HepG2 (cell line): ENCODE results near the gene PLXNA1. TPM values are rescaled to one million over a fixed set of nuclear protein-coding genes. Genes with fewer than 3 reads are reported as not detected.

Experiments
- ARID3A ChIP-seq: IDR thresholded peaks from 2 replicates; pipeline ENCODE4 v1.6.1; 2012; ENCODE audit warnings: low read depth, low read length, improper control_type of control experiment
- ATF1 ChIP-seq: IDR thresholded peaks from 2 replicates; pipeline ENCODE4 v1.6.1; 2016; ENCODE audit warnings: mild to moderate bottlenecking, control low read depth
- BCLAF1 ChIP-seq: fragments of 450-650 bp; IDR thresholded peaks from 2 replicates; pipeline ENCODE4 v1.6.1; 2017; ENCODE audit warnings: mild to moderate bottlenecking
- CSRNP1 ChIP-seq: sonication (generic); formaldehyde crosslinking; IDR thresholded peaks from 2 replicates; pipeline ENCODE4 v1.8.1; 2023; ENCODE audit warnings: mild to moderate bottlenecking, missing genetic modification reagents
- RCOR2 ChIP-seq: IDR thresholded peaks from 2 replicates; pipeline ENCODE4 v1.6.1; 2016; ENCODE audit warnings: missing biosample characterization, missing genetic modification reagents
- RXRA ChIP-seq: sonication (generic); formaldehyde crosslinking; IDR thresholded peaks from 2 replicates; pipeline ENCODE4 v1.5.1; 2020; ENCODE audit warnings: missing genetic modification reagents
- ZNF75D ChIP-seq: sonication (generic); formaldehyde crosslinking; IDR thresholded peaks from 2 replicates; pipeline ENCODE4 v1.8.1; 2023; ENCODE audit warnings: missing genetic modification reagents, mild to moderate bottlenecking, borderline replicate concordance
- ZNF878 ChIP-seq: sonication (generic); formaldehyde crosslinking; IDR thresholded peaks from 2 replicates; pipeline ENCODE4 v1.8.1; 2023; ENCODE audit warnings: mild to moderate bottlenecking, missing genetic modification reagents, moderate library complexity
- ZSCAN22 ChIP-seq: sonication (generic); formaldehyde crosslinking; IDR thresholded peaks from 2 replicates; pipeline ENCODE4 v1.4.0; 2020; ENCODE audit warnings: mild to moderate bottlenecking, missing genetic modification reagents
- polyA plus RNA-seq, 8 experiments: library from polyadenylated mRNA; depleted of rRNA in 3 of 8; stranded (reverse) in 7 of 8; unstranded in 1 of 8; fragments of >200 nt; fragmentation: Illumina TruSeq in 4 of 8; extraction: Trizol in 4 of 8; gene quantifications; 2 replicates each; pipeline versions ENCODE4 v1.2.1 to v1.2.3, GENCODE V29; 2011 to 2016; ENCODE audit warnings: low read depth in 4 of 8, missing spikeins in 1 of 8, mixed read lengths in 1 of 8; ENCODE audit not compliant: insufficient read depth in 1 of 8
- total RNA-seq, 5 experiments: library from RNA; depleted of rRNA; stranded (reverse); fragments of >200 nt; fragmentation: Illumina TruSeq; extraction: Trizol; gene quantifications; 2 replicates each; pipeline ENCODE4 v1.2.3, GENCODE V29; 2016; ENCODE audit warnings: low read depth in 1 of 5
- TF ChIP-seq, protein P1 (sequence below): sonication (generic); formaldehyde crosslinking; IDR thresholded peaks from 2 replicates; pipeline ENCODE4 v1.4.0; 2020; ENCODE audit warnings: missing genetic modification reagents
- TF ChIP-seq, protein P2 (sequence below): sonication (generic); formaldehyde crosslinking; IDR thresholded peaks from 2 replicates; pipeline ENCODE4 v1.5.1; 2020; ENCODE audit warnings: mild to moderate bottlenecking, missing genetic modification reagents, moderate library complexity
- TF ChIP-seq, protein P3 (sequence below): IDR thresholded peaks from 2 replicates; pipeline ENCODE4 v1.6.1; 2018; ENCODE audit warnings: missing genetic modification reagents
- TF ChIP-seq, protein P4 (sequence below): sonication (generic); formaldehyde crosslinking; IDR thresholded peaks from 2 replicates; pipeline ENCODE4 v1.4.0; 2020; ENCODE audit warnings: missing genetic modification reagents

Gene PLXNA1
- total and polyA plus RNA-seq, 2 of the 13 experiments (the other 11 are each of a cell fraction or from before 2014, with no cell fraction given): 16.6 to 18.2 TPM

GRCh38 chr3:126982471-126983175 is at the start of gene PLXNA1 (continued):
- TF ChIP-seq RXRA (CRISPR knock-in tag) (peak; percentile 57; the same call in 1 of the 2 replicates), ZSCAN22 (CRISPR knock-in tag) (no peak), BCLAF1 (no peak), ATF1 (no peak), CSRNP1 (no peak), ZNF75D (CRISPR knock-in tag) (no peak), RCOR2 (CRISPR knock-in tag) (peak; percentile 95), ZNF878 (CRISPR knock-in tag) (no peak), ARID3A (no peak)
- TF ChIP-seq, protein P1, sequence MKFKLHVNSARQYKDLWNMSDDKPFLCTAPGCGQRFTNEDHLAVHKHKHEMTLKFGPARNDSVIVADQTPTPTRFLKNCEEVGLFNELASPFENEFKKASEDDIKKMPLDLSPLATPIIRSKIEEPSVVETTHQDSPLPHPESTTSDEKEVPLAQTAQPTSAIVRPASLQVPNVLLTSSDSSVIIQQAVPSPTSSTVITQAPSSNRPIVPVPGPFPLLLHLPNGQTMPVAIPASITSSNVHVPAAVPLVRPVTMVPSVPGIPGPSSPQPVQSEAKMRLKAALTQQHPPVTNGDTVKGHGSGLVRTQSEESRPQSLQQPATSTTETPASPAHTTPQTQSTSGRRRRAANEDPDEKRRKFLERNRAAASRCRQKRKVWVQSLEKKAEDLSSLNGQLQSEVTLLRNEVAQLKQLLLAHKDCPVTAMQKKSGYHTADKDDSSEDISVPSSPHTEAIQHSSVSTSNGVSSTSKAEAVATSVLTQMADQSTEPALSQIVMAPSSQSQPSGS (CRISPR knock-in tag): no peak
- TF ChIP-seq, protein P2, sequence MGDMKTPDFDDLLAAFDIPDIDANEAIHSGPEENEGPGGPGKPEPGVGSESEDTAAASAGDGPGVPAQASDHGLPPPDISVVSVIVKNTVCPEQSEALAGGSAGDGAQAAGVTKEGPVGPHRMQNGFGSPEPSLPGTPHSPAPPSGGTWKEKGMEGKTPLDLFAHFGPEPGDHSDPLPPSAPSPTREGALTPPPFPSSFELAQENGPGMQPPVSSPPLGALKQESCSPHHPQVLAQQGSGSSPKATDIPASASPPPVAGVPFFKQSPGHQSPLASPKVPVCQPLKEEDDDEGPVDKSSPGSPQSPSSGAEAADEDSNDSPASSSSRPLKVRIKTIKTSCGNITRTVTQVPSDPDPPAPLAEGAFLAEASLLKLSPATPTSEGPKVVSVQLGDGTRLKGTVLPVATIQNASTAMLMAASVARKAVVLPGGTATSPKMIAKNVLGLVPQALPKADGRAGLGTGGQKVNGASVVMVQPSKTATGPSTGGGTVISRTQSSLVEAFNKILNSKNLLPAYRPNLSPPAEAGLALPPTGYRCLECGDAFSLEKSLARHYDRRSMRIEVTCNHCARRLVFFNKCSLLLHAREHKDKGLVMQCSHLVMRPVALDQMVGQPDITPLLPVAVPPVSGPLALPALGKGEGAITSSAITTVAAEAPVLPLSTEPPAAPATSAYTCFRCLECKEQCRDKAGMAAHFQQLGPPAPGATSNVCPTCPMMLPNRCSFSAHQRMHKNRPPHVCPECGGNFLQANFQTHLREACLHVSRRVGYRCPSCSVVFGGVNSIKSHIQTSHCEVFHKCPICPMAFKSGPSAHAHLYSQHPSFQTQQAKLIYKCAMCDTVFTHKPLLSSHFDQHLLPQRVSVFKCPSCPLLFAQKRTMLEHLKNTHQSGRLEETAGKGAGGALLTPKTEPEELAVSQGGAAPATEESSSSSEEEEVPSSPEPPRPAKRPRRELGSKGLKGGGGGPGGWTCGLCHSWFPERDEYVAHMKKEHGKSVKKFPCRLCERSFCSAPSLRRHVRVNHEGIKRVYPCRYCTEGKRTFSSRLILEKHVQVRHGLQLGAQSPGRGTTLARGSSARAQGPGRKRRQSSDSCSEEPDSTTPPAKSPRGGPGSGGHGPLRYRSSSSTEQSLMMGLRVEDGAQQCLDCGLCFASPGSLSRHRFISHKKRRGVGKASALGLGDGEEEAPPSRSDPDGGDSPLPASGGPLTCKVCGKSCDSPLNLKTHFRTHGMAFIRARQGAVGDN: peak; percentile 87
- TF ChIP-seq, protein P3, sequence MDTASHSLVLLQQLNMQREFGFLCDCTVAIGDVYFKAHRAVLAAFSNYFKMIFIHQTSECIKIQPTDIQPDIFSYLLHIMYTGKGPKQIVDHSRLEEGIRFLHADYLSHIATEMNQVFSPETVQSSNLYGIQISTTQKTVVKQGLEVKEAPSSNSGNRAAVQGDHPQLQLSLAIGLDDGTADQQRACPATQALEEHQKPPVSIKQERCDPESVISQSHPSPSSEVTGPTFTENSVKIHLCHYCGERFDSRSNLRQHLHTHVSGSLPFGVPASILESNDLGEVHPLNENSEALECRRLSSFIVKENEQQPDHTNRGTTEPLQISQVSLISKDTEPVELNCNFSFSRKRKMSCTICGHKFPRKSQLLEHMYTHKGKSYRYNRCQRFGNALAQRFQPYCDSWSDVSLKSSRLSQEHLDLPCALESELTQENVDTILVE: no peak
- TF ChIP-seq, protein P4, sequence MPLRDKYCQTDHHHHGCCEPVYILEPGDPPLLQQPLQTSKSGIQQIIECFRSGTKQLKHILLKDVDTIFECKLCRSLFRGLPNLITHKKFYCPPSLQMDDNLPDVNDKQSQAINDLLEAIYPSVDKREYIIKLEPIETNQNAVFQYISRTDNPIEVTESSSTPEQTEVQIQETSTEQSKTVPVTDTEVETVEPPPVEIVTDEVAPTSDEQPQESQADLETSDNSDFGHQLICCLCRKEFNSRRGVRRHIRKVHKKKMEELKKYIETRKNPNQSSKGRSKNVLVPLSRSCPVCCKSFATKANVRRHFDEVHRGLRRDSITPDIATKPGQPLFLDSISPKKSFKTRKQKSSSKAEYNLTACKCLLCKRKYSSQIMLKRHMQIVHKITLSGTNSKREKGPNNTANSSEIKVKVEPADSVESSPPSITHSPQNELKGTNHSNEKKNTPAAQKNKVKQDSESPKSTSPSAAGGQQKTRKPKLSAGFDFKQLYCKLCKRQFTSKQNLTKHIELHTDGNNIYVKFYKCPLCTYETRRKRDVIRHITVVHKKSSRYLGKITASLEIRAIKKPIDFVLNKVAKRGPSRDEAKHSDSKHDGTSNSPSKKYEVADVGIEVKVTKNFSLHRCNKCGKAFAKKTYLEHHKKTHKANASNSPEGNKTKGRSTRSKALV (CRISPR knock-in tag): peak; percentile 17; the same call in 1 of the 2 replicates
